NK-92 treated with Interleukin-12 subunit alpha and Interleukin-12 subunit beta, amount 100 ng/mL, for 24 hours (cell line): ENCODE data around the gene OR13G1.
"Not testable (repeated sequence)": the region's sequence is repeated elsewhere in the genome, so short reads cannot be mapped to it uniquely, and the experiment has no call there.

Source experiments
- DNase-seq: peaks from one replicate; lab custom pipeline; 2025; lab: John Stamatoyannopoulos, UW

The OR13G1 gene

GRCh38 chr1:247679639-247680038 is at the start of gene OR13G1:
TSS of gene OR13G1 (minus strand) at chr1:247679739. CDS start at chr1:247673041, 6,698 bp downstream.
- no peak for DNase-seq

GRCh38 chr1:247721222-247721621 is 41.7 kb upstream of the OR13G1 start:
- DNase-seq = no peak

- DNase-seq = no peak
Observed at GRCh38 chr1:247716546-247716945, 37.0 kb upstream of the OR13G1 start, which contains the start of gene OR6F1. TSS of gene OR6F1 (minus strand) at chr1:247716646. CDS start at chr1:247712755, 3,891 bp downstream.

GRCh38 chr1:247713753-247714152 is 34.2 kb upstream of the OR13G1 start:
- no peak for DNase-seq

- DNase-seq = not testable (repeated sequence)
Observed at GRCh38 chr1:247710681-247711080, 31.1 kb upstream of the OR13G1 start.

GRCh38 chr1:247701338-247701737 is 21.8 kb upstream of the OR13G1 start:
- no peak for DNase-seq

GRCh38 chr1:247681288-247681897 is 1.9 kb upstream of the OR13G1 start:
- peak; percentile 5 for DNase-seq

GRCh38 chr1:247680171-247680570 is 632 bp upstream of the OR13G1 start:
- DNase-seq = no peak

- DNase-seq = no peak
Observed at GRCh38 chr1:247669225-247669624, 10.3 kb downstream of the OR13G1 start.

- no peak for DNase-seq
Observed at GRCh38 chr1:247656221-247656875, 23.2 kb downstream of the OR13G1 start.

GRCh38 chr1:247653040-247653439 is 26.5 kb downstream of the OR13G1 start:
- DNase-seq = no peak

- DNase-seq = no peak
Observed at GRCh38 chr1:247647864-247648263, 31.7 kb downstream of the OR13G1 start.

GRCh38 chr1:247646867-247647266 is 32.7 kb downstream of the OR13G1 start:
- DNase-seq = no peak

- no peak for DNase-seq
Observed at GRCh38 chr1:247642742-247643141, 36.8 kb downstream of the OR13G1 start.

- DNase-seq = no peak
Observed at GRCh38 chr1:247639381-247639981, 40.1 kb downstream of the OR13G1 start.

- DNase-seq = no peak
Observed at GRCh38 chr1:247638781-247639180, 40.8 kb downstream of the OR13G1 start.

- no peak for DNase-seq
Observed at GRCh38 chr1:247638011-247638410, 41.5 kb downstream of the OR13G1 start.

- DNase-seq = no peak
Observed at GRCh38 chr1:247627951-247628350, 51.6 kb downstream of the OR13G1 start.
